ENCODE measurements around the gene CLK3.
"Not testable (repeated sequence)": the region's sequence is repeated elsewhere in the genome, so short reads cannot be mapped to it uniquely, and the experiment has no call there.

CLK3 gene

GRCh38 chr15:74657846-74658245 lies 42.2 kb downstream of the CLK3 start:
- ATAC-seq (no peak), DNase-seq (no peak)
- Mint-ChIP-seq H3K4me3 (no peak overlapping the region), H3K27me3 (no peaks in the 10 kb centered on the region), H3K36me3 (ENCODE audit: low read depth) (peaks cover 4% of the 10 kb centered on the region), H3K27ac (no peak overlapping the region), H3K4me1 (peaks cover 22% of the 10 kb centered on the region), H3K9me3 (no peaks in the 10 kb centered on the region)

- H3K9me3 Mint-ChIP-seq; H3K27me3 Mint-ChIP-seq; DNase-seq; H3K4me1 Mint-ChIP-seq; H3K4me3 Mint-ChIP-seq; ATAC-seq; H3K27ac Mint-ChIP-seq; H3K36me3 Mint-ChIP-seq (ENCODE audit: low read depth): not testable (repeated sequence)
Measured at GRCh38 chr15:74661280-74661679, 45.6 kb downstream of the CLK3 start.

GRCh38 chr15:74662064-74662860 lies 46.6 kb downstream of the CLK3 start:
- DNase-seq = no peak
- no peaks in the 10 kb centered on the region for H3K9me3 Mint-ChIP-seq

GRCh38 chr15:74663303-74664027 lies 47.8 kb downstream of the CLK3 start:
- Mint-ChIP-seq H3K36me3 (ENCODE audit: low read depth) (peaks cover 8% of the 10 kb centered on the region), H3K27me3 (no peaks in the 10 kb centered on the region), H3K9me3 (no peaks in the 10 kb centered on the region), H3K4me3 (no peak overlapping the region), H3K4me1 (peaks cover 3% of the 10 kb centered on the region), H3K27ac (no peak overlapping the region)
- DNase-seq (no peak), ATAC-seq (no peak)

More at GRCh38 chr15:74662064-74662860, 46.6 kb downstream of the CLK3 start:
- H3K4me3 Mint-ChIP-seq = no peak overlapping the region
- peaks cover 3% of the 10 kb centered on the region for H3K4me1 Mint-ChIP-seq
- peaks cover 3% of the 10 kb centered on the region for H3K36me3 Mint-ChIP-seq (ENCODE audit: low read depth)
- no peaks in the 10 kb centered on the region for H3K27me3 Mint-ChIP-seq
- H3K27ac Mint-ChIP-seq = no peak overlapping the region
- no peak for ATAC-seq

- Mint-ChIP-seq H3K27me3 (no peaks in the 10 kb centered on the region), H3K4me1 (peaks cover 3% of the 10 kb centered on the region), H3K36me3 (ENCODE audit: low read depth) (peaks cover 9% of the 10 kb centered on the region), H3K27ac (no peak overlapping the region), H3K9me3 (no peaks in the 10 kb centered on the region), H3K4me3 (no peak overlapping the region)
- DNase-seq = no peak
- ATAC-seq = no peak
Measured at GRCh38 chr15:74664028-74664616, 48.5 kb downstream of the CLK3 start.

- no peak for DNase-seq
- H3K27ac Mint-ChIP-seq = no peak overlapping the region
- no peak overlapping the region for H3K4me3 Mint-ChIP-seq
- peaks cover 3% of the 10 kb centered on the region for H3K4me1 Mint-ChIP-seq
- H3K36me3 Mint-ChIP-seq (ENCODE audit: low read depth) = peaks cover 9% of the 10 kb centered on the region
- no peaks in the 10 kb centered on the region for H3K9me3 Mint-ChIP-seq
- no peaks in the 10 kb centered on the region for H3K27me3 Mint-ChIP-seq
- no peak for ATAC-seq
Measured at GRCh38 chr15:74664670-74665069, 49.0 kb downstream of the CLK3 start.

GRCh38 chr15:74667975-74668374 lies 52.3 kb downstream of the CLK3 start:
- Mint-ChIP-seq H3K36me3 (ENCODE audit: low read depth) (peaks cover 23% of the 10 kb centered on the region), H3K27ac (no peak overlapping the region), H3K27me3 (no peaks in the 10 kb centered on the region), H3K4me3 (no peak overlapping the region), H3K9me3 (no peaks in the 10 kb centered on the region), H3K4me1 (no peaks in the 10 kb centered on the region)
- ATAC-seq = no peak
- no peak for DNase-seq

GRCh38 chr15:74669627-74670026 lies 54.0 kb downstream of the CLK3 start:
- ATAC-seq = no peak
- Mint-ChIP-seq H3K27me3 (no peaks in the 10 kb centered on the region), H3K4me3 (no peak overlapping the region), H3K27ac (no peak overlapping the region), H3K36me3 (ENCODE audit: low read depth) (peaks cover 32% of the 10 kb centered on the region), H3K9me3 (no peaks in the 10 kb centered on the region), H3K4me1 (no peaks in the 10 kb centered on the region)
- no peak for DNase-seq

- no peak overlapping the region for H3K27ac Mint-ChIP-seq
- DNase-seq = no peak
- peaks cover 7% of the 10 kb centered on the region for H3K4me1 Mint-ChIP-seq
- ATAC-seq = no peak
- H3K4me3 Mint-ChIP-seq = no peak overlapping the region
- peaks cover 29% of the 10 kb centered on the region for H3K36me3 Mint-ChIP-seq (ENCODE audit: low read depth)
- H3K9me3 Mint-ChIP-seq = no peaks in the 10 kb centered on the region
- H3K27me3 Mint-ChIP-seq = no peaks in the 10 kb centered on the region
Measured at GRCh38 chr15:74674161-74674560, 58.5 kb downstream of the CLK3 start.

GRCh38 chr15:74676801-74677200 lies 61.2 kb downstream of the CLK3 start:
- peaks cover 7% of the 10 kb centered on the region for H3K4me1 Mint-ChIP-seq
- DNase-seq (no peak), ATAC-seq (no peak)
- H3K27me3 Mint-ChIP-seq = no peaks in the 10 kb centered on the region
- H3K27ac Mint-ChIP-seq = no peak overlapping the region
- H3K4me3 Mint-ChIP-seq = no peak overlapping the region
- peaks cover 17% of the 10 kb centered on the region for H3K36me3 Mint-ChIP-seq (ENCODE audit: low read depth)
- H3K9me3 Mint-ChIP-seq = no peaks in the 10 kb centered on the region

All from activated naive CD8-positive, alpha-beta T cell treated with anti-CD3 and anti-CD28 coated beads, Interleukin-2, amount 50 U/mL, for 24 hours (primary cell).